ENCODE measurements around the gene RIIAD1. TPM values are rescaled to one million over a fixed set of nuclear protein-coding genes. Genes with fewer than 3 reads are reported as not detected.

The RIIAD1 gene
- polyA plus RNA-seq, 1 donor (not counting 4 experiments of a cell fraction or from before 2014, with no cell fraction given) = not detected

DNA sequence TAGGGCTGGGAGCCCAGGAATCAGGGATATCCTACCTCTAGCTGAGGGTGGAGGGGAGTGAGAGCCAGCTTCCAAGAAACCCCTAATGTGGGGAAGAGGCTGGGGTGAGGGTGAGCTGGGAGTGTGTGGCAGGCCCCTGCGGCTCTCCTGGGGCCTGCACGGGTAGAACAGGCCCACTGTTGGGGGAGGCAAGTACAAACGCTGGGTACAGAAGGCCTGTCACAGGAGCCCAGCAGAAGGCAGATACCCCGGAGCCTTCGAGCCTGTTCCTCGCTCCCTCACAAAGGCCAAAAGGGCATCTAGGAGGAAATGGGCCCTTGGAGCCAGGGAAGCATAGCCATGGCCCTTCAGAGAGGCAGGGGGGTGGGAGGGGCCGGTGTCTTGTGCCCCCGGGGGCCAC, 18.4 kb upstream of the RIIAD1 start:
- Histone ChIP-seq H3K4me2 (ENCODE audit: control insufficient read depth, extremely low read depth, insufficient read depth, low read depth, low read length) (no peak overlapping the region), H3K4me3 (ENCODE audit: control insufficient read depth in 2 of 3, extremely low read depth in 1 of 3, insufficient read depth in 2 of 3, low read depth in 1 of 3, low read length in 3 of 3) (no peak overlapping the region), H4K20me1 (ENCODE audit: control insufficient read depth, extremely low read depth, insufficient read depth, low read length) (no peaks in the 10 kb centered on the region), H3K27me3 (ENCODE audit: control insufficient read depth, extremely low read depth, insufficient read depth, low read length) (no peaks in the 10 kb centered on the region), H3K9ac (ENCODE audit: control insufficient read depth, extremely low read depth, insufficient read depth, low read length) (no peak overlapping the region), H3K36me3 (ENCODE audit: control insufficient read depth in 2 of 2, extremely low read depth in 1 of 2, insufficient read depth in 2 of 2, low read length in 2 of 2) (peaks cover 0 to 11% of the 10 kb centered on the region in 2 experiments), H3K9me1 (ENCODE audit: control insufficient read depth, extremely low read depth, insufficient read depth, low read length) (no peaks in the 10 kb centered on the region), H3K27ac (ENCODE audit: control insufficient read depth, insufficient read depth, low read length) (no peak overlapping the region), H3K9me3 (ENCODE audit: control insufficient read depth, low read depth, low read length) (no peaks in the 10 kb centered on the region), H3K4me1 (ENCODE audit: control insufficient read depth, extremely low read depth, insufficient read depth, low read length) (no peaks in the 10 kb centered on the region), H2AFZ (ENCODE audit: control insufficient read depth, low read length) (no peak overlapping the region), H3K79me2 (ENCODE audit: control insufficient read depth, insufficient read depth, low read length) (no peaks in the 10 kb centered on the region)
- dilution Hi-C loops (cut with MboI; ENCODE audit: extremely low pct_ligation_motif_present, low sequenced_read_pairs) = no loop called here
- FAIRE-seq (no peak), DNase-seq (ENCODE audit: low read depth, low spot score) (no peak)
- TF ChIP-seq, protein P1, sequence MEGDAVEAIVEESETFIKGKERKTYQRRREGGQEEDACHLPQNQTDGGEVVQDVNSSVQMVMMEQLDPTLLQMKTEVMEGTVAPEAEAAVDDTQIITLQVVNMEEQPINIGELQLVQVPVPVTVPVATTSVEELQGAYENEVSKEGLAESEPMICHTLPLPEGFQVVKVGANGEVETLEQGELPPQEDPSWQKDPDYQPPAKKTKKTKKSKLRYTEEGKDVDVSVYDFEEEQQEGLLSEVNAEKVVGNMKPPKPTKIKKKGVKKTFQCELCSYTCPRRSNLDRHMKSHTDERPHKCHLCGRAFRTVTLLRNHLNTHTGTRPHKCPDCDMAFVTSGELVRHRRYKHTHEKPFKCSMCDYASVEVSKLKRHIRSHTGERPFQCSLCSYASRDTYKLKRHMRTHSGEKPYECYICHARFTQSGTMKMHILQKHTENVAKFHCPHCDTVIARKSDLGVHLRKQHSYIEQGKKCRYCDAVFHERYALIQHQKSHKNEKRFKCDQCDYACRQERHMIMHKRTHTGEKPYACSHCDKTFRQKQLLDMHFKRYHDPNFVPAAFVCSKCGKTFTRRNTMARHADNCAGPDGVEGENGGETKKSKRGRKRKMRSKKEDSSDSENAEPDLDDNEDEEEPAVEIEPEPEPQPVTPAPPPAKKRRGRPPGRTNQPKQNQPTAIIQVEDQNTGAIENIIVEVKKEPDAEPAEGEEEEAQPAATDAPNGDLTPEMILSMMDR (optimal IDR thresholded peaks at IDR 0.05 in 1 of 3, IDR thresholded peaks at IDR 0.05 in 1 of 3, conservative IDR thresholded peaks at IDR 0.05 in 1 of 3; ENCODE audit: extremely low read depth in 1 of 3, insufficient read depth in 2 of 3, low read length in 3 of 3) = no peak
- TF ChIP-seq EZH2 (IDR thresholded peaks at IDR 0.05; ENCODE audit: low read length) = no peak

DNA sequence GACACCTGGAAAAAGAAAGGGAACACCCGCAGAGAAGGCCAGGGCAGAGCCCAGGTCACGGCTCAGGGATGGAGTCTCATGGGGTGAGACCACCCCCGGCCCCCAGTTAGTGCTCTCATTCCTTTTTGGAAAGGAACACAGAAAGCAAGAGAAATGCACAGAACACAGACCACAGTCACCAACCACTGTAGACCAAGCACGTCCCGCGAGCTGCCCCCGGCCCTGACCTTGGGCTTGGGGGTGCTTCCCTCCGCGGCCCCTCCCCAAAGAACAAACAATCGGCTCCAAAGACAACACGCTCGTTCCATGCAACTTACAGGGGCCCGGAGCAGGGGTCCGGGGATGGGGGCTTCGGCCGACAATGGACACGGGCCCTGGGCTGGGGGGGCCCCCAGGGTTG, 17.5 kb upstream of the RIIAD1 start:
- Histone ChIP-seq H3K9ac (ENCODE audit: control insufficient read depth, extremely low read depth, insufficient read depth, low read length) (no peak overlapping the region), H4K20me1 (ENCODE audit: control insufficient read depth, extremely low read depth, insufficient read depth, low read length) (no peaks in the 10 kb centered on the region), H2AFZ (ENCODE audit: control insufficient read depth, low read length) (no peak overlapping the region), H3K4me2 (ENCODE audit: control insufficient read depth, extremely low read depth, insufficient read depth, low read depth, low read length) (no peak overlapping the region), H3K27ac (ENCODE audit: control insufficient read depth, insufficient read depth, low read length) (no peak overlapping the region), H3K9me3 (ENCODE audit: control insufficient read depth, low read depth, low read length) (no peaks in the 10 kb centered on the region), H3K4me1 (ENCODE audit: control insufficient read depth, extremely low read depth, insufficient read depth, low read length) (no peaks in the 10 kb centered on the region), H3K27me3 (ENCODE audit: control insufficient read depth, extremely low read depth, insufficient read depth, low read length) (peaks cover 3% of the 10 kb centered on the region), H3K4me3 (ENCODE audit: control insufficient read depth in 2 of 3, extremely low read depth in 1 of 3, insufficient read depth in 2 of 3, low read depth in 1 of 3, low read length in 3 of 3) (no peak overlapping the region), H3K79me2 (ENCODE audit: control insufficient read depth, insufficient read depth, low read length) (no peaks in the 10 kb centered on the region), H3K9me1 (ENCODE audit: control insufficient read depth, extremely low read depth, insufficient read depth, low read length) (no peaks in the 10 kb centered on the region), H3K36me3 (ENCODE audit: control insufficient read depth in 2 of 2, extremely low read depth in 1 of 2, insufficient read depth in 2 of 2, low read length in 2 of 2) (peaks cover 0 to 8% of the 10 kb centered on the region in 2 experiments)
- no peak for TF ChIP-seq EZH2 (IDR thresholded peaks at IDR 0.05; ENCODE audit: low read length)
- TF ChIP-seq, protein P1 (optimal IDR thresholded peaks at IDR 0.05 in 1 of 3, IDR thresholded peaks at IDR 0.05 in 1 of 3, conservative IDR thresholded peaks at IDR 0.05 in 1 of 3; ENCODE audit: extremely low read depth in 1 of 3, insufficient read depth in 2 of 3, low read length in 3 of 3) = no peak
- DNase-seq (ENCODE audit: low read depth, low spot score) = no peak
- no peak for FAIRE-seq
- dilution Hi-C loops (cut with MboI; ENCODE audit: extremely low pct_ligation_motif_present, low sequenced_read_pairs) = no loop called here

Data from keratinocyte (primary cell).